Measurements from ENCODE around the gene COMP.

Gene COMP

GRCh38 chr19:18768997-18769891 is 21.9 kb downstream of the COMP start:
- DNase-seq (ENCODE audit: low read depth) = no peak

- no peak for DNase-seq (ENCODE audit: low read depth)
These were observed 22.9 kb downstream of the COMP start for GRCh38 chr19:18768046-18768771.

GRCh38 chr19:18765224-18765623 is 25.9 kb downstream of the COMP start:
- no peak for DNase-seq (ENCODE audit: low read depth)

- DNase-seq (ENCODE audit: low read depth) = no peak
These were observed 26.5 kb downstream of the COMP start for GRCh38 chr19:18764591-18765051.

GRCh38 chr19:18763674-18764590 is 27.2 kb downstream of the COMP start:
- no peak for DNase-seq (ENCODE audit: low read depth)

- no peak for DNase-seq (ENCODE audit: low read depth)
These were observed 28.7 kb downstream of the COMP start for GRCh38 chr19:18762125-18763023.

GRCh38 chr19:18761531-18762110 is 29.5 kb downstream of the COMP start:
- DNase-seq (ENCODE audit: low read depth) = no peak

- DNase-seq (ENCODE audit: low read depth) = no peak
These were observed 30.4 kb downstream of the COMP start for GRCh38 chr19:18760440-18761383.

GRCh38 chr19:18759995-18760426 is 31.1 kb downstream of the COMP start:
- no peak for DNase-seq (ENCODE audit: low read depth)

GRCh38 chr19:18759304-18759994 is 31.7 kb downstream of the COMP start:
- no peak for DNase-seq (ENCODE audit: low read depth)

- no peak for DNase-seq (ENCODE audit: low read depth)
These were observed 34.2 kb downstream of the COMP start for GRCh38 chr19:18756896-18757295.

GRCh38 chr19:18754501-18754900 is 36.6 kb downstream of the COMP start:
- no peak for DNase-seq (ENCODE audit: low read depth)

GRCh38 chr19:18751571-18751970 is 39.5 kb downstream of the COMP start:
- DNase-seq (ENCODE audit: low read depth) = no peak

- no peak for DNase-seq (ENCODE audit: low read depth)
These were observed 40.7 kb downstream of the COMP start for GRCh38 chr19:18750295-18750970.

GRCh38 chr19:18749362-18750231 is 41.5 kb downstream of the COMP start:
- no peak for DNase-seq (ENCODE audit: low read depth)

- DNase-seq (ENCODE audit: low read depth) = no peak
These were observed 44.4 kb downstream of the COMP start for GRCh38 chr19:18746401-18747325.
